HG03025 (cell line): ENCODE data around the gene SLC38A5.
"Not testable (repeated sequence)": the region's sequence is repeated elsewhere in the genome, so short reads cannot be mapped to it uniquely, and the experiment has no call there.

Experiments
- ATAC-seq: cut with Tn5 transposase; IDR thresholded peaks from one replicate; pipeline ENCODE4 v1.9.1; 2021; ENCODE audit warnings: mild to moderate bottlenecking, moderate library complexity; ENCODE audit not compliant: unreplicated experiment, low FRiP score

The SLC38A5 gene

GRCh38 chrX:48470110-48470832 is at the start of gene SLC38A5:
TSS of gene SLC38A5 (minus strand) at chrX:48470260. CDS start at chrX:48467924, 2,336 bp downstream.
- ATAC-seq, result no peak

GRCh38 chrX:48519481-48519880 is 49.4 kb upstream of the SLC38A5 start:
- not testable (repeated sequence) for ATAC-seq

- no peak for ATAC-seq
These were observed 46.9 kb upstream of the SLC38A5 start for GRCh38 chrX:48516987-48517386.

- no peak for ATAC-seq
These were observed 46.2 kb upstream of the SLC38A5 start for GRCh38 chrX:48516285-48516684.

GRCh38 chrX:48515842-48516241 is 45.8 kb upstream of the SLC38A5 start:
- no peak for ATAC-seq

- no peak for ATAC-seq
These were observed 44.9 kb upstream of the SLC38A5 start for GRCh38 chrX:48514868-48515460.

- no peak for ATAC-seq
These were observed 44.2 kb upstream of the SLC38A5 start for GRCh38 chrX:48514126-48514806.

GRCh38 chrX:48513670-48514069 is 43.6 kb upstream of the SLC38A5 start:
- no peak for ATAC-seq

GRCh38 chrX:48512371-48512935 is 42.4 kb upstream of the SLC38A5 start:
- ATAC-seq, result no peak

GRCh38 chrX:48511560-48511959 is 41.5 kb upstream of the SLC38A5 start:
- no peak for ATAC-seq

GRCh38 chrX:48509619-48510018 is 39.6 kb upstream of the SLC38A5 start:
- no peak for ATAC-seq

- ATAC-seq, result no peak
These were observed 39.2 kb upstream of the SLC38A5 start for GRCh38 chrX:48509245-48509590.

GRCh38 chrX:48508400-48509244 is 38.6 kb upstream of the SLC38A5 start, which contains the start of gene PORCN:
TSS of gene PORCN (plus strand) at chrX:48508992. CDS start at chrX:48509821, 829 bp downstream.
- peak; percentile 71 for ATAC-seq

- ATAC-seq, result no peak
These were observed 37.2 kb upstream of the SLC38A5 start for GRCh38 chrX:48507246-48507645.

- ATAC-seq, result no peak
These were observed 35.4 kb upstream of the SLC38A5 start for GRCh38 chrX:48505481-48505880.

- no peak for ATAC-seq
These were observed 34.2 kb upstream of the SLC38A5 start for GRCh38 chrX:48504261-48504660.

GRCh38 chrX:48498374-48498809 is 28.3 kb upstream of the SLC38A5 start:
- ATAC-seq, result no peak

- no peak for ATAC-seq
These were observed 27.8 kb upstream of the SLC38A5 start for GRCh38 chrX:48497871-48498270.

- ATAC-seq, result no peak
These were observed 26.6 kb upstream of the SLC38A5 start for GRCh38 chrX:48496660-48497059.

GRCh38 chrX:48493890-48494364 is 23.9 kb upstream of the SLC38A5 start:
- no peak for ATAC-seq
